ENCODE results near the gene PRKAB2.

- no peak for TF ChIP-seq CTCF (IDR thresholded peaks at IDR 0.05)
- no peak for TF ChIP-seq EZH2 (IDR thresholded peaks at IDR 0.05; ENCODE audit: borderline replicate concordance, insufficient read depth, low read depth, low read length, poor library complexity, severe bottlenecking)
Measured at GRCh38 chr1:147111381-147112130, 60.7 kb downstream of the PRKAB2 start.
